Measurements from ENCODE around the gene DSC1.

Gene DSC1

GRCh38 chr18:31116853-31117595, 45.6 kb downstream of the DSC1 start:
- DNase-seq (ENCODE audit: low spot score), result no peak
- no peak for TF ChIP-seq CTCF (IDR thresholded peaks at IDR 0.05; ENCODE audit: extremely low read depth, insufficient read depth, missing control alignments)
- in situ Hi-C loops (cut with MboI; ENCODE audit: low pct_unique_long_range_greater_than_20kb, low sequenced_read_pairs, unreplicated experiment), result no loop called here

DNA sequence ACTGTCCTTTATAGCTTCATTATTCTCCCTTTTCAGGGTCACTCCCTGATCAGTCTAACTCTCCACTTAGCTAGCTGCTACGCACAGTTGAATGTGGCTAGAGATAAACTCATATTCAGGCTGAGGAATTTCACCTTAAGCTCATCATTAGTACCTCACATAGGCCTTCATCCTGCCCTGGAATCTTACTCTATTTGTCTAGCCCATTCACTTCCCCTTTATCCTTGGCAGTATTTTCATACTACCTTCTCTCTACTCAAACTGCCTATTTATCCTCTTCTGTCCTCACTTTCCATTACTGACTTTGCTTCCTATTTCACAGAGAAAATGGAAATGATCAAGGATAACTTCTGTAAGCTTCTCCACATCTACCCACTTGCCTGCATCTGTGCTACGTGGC, 49.9 kb downstream of the DSC1 start:
- no peak for TF ChIP-seq CTCF (IDR thresholded peaks at IDR 0.05; ENCODE audit: extremely low read depth, insufficient read depth, missing control alignments)
- in situ Hi-C loops (cut with MboI; ENCODE audit: low pct_unique_long_range_greater_than_20kb, low sequenced_read_pairs, unreplicated experiment), result no loop called here
- DNase-seq (ENCODE audit: low spot score), result no peak

- DNase-seq (ENCODE audit: low spot score), result no peak
- no peak for TF ChIP-seq CTCF (IDR thresholded peaks at IDR 0.05; ENCODE audit: extremely low read depth, insufficient read depth, missing control alignments)
- in situ Hi-C loops (cut with MboI; ENCODE audit: low pct_unique_long_range_greater_than_20kb, low sequenced_read_pairs, unreplicated experiment), result no loop called here
Measured at GRCh38 chr18:31105733-31106132, 56.9 kb downstream of the DSC1 start.

DNA sequence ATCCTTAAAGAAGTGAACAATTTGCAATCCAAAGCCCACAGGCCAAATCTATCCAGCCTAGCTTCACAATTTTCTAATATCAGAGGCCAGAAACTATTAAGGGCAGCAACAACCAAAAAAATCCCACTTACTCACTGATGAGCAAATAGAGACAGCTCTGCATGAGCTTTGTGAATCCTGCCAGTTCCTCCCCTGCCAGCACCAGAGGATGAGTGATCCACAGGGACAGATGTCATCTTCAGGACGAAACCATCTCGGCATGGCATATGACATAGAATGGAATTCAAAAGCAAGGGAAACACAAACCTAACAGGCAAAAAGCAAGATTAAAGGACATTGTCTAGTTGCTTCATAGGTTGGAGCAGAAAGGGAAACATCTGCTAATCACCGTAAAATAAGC, 58.2 kb downstream of the DSC1 start:
- in situ Hi-C loops (cut with MboI; ENCODE audit: low pct_unique_long_range_greater_than_20kb, low sequenced_read_pairs, unreplicated experiment), result no loop called here
- DNase-seq (ENCODE audit: low spot score), result no peak

DNA sequence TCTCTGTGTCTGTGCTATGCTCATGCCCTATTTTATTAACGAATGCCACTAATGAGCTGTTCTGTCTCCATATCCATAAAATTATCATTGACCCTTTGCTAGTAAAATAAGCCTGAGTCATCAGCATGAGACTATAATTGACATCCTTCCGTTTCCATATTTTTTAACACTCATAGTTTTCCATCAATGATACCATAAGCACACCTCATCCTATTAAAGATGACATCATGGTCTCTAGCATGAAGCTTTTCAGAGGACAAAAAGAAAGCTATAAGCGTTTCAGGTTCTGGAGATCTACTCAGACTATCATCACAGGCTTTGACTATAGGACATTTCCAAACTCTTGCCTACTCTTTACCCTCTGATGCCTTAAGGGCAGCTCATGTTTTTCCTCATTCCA, 59.2 kb downstream of the DSC1 start:
- DNase-seq (ENCODE audit: low spot score), result no peak
- in situ Hi-C loops (cut with MboI; ENCODE audit: low pct_unique_long_range_greater_than_20kb, low sequenced_read_pairs, unreplicated experiment), result no loop called here
- TF ChIP-seq CTCF (IDR thresholded peaks at IDR 0.05; ENCODE audit: extremely low read depth, insufficient read depth, missing control alignments), result no peak

More for the DNA sequence above, 58.2 kb downstream of the DSC1 start:
- no peak for TF ChIP-seq CTCF (IDR thresholded peaks at IDR 0.05; ENCODE audit: extremely low read depth, insufficient read depth, missing control alignments)

DNA sequence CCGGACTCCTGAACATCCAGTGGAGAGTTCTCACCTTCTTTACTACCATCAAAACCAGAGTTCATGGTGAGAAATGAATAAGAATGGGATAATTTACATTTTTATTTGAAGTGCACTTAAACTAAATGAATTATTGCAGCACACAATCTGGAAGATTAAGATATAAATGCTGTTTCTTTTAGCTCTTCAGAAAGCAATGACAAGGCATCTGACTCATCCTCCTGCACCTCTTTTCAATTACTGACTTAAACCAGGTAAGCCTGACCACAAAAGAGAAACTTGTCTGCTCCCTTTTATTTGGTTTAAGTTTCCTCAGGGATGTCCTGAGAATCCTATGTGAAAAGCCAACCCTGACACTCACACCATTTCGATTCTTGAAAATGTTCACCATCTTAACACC, 59.7 kb downstream of the DSC1 start:
- DNase-seq (ENCODE audit: low spot score), result no peak
- in situ Hi-C loops (cut with MboI; ENCODE audit: low pct_unique_long_range_greater_than_20kb, low sequenced_read_pairs, unreplicated experiment), result no loop called here
- no peak for TF ChIP-seq CTCF (IDR thresholded peaks at IDR 0.05; ENCODE audit: extremely low read depth, insufficient read depth, missing control alignments)
